Stimulated activated CD8-positive, alpha-beta memory T cell treated with anti-CD3 and anti-CD28 coated beads, Interleukin-2, amount 100 ng/mL, for 48 hours (primary cell): ENCODE measurements around the gene ASAP3.

ENCODE experiments used
- DNase-seq, 2 donors: peaks; one replicate each; pipeline ENCODE4 v3.0.0-alpha.2; 2020; ENCODE audit warnings: low read depth in 2 of 2

Gene ASAP3

DNA sequence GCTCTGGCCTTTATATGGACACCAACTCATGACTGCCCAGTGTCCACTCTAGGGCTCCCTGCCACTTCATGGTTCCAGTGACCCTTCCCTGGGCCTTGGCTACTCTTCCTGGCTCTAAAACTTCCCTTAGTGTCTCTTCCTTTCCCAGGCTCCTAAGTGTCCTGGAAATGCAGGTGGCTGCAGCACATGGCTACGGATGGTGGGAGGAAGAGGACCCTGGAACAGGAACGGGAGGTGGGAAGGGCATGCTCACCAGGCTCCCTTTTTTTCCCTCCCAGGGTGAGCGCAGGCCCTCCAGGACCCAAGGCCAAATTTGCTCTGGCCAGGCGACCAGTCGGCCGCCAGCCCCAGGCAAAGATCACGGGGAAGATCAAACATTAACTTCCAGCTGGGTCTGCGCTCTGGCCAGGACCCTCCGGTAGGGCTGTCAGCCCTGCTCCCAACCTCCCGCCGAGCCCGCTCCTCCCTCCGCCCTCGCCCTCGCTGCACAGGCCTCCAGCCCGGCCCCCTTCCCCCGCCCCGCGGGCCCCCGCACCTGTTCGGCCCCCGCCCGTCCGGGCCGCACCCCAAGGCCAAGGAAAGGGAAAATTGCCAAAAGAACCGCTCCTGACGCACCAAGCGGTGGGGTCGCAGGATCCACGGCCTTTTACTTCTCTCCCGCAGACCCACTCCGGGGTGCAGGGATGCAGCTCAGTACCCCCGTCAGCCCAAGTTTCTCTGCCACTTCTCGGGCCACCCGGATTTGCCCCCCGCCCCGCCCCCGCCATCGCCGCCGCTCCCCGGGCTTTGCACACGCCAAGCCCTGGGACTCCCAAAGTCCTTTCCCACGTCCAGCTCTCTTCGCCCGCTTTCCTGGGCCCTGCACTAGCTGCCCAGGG, 60.3 kb downstream of the ASAP3 start:
- no peak for DNase-seq

DNA sequence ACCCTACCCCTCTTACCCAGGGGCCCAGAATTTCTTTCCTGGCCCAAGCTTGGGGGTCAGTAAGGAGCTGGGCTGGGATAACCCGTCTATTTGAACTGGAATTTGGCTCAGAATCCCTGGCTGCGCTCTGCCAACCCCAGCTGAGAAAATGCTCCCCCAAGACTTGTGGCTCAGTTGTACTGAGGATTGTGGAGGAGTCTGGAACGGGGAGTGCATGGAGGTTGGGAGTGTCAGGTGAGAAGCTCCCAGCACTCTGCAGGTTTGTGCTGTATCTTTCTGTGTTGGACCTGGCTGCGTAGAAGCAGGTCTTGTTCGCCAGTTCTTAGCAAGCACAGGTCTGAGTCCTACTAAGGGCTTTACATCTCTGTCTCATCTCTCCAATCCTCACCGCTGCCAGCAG, 61.0 kb downstream of the ASAP3 start:
- DNase-seq = no peak

DNA sequence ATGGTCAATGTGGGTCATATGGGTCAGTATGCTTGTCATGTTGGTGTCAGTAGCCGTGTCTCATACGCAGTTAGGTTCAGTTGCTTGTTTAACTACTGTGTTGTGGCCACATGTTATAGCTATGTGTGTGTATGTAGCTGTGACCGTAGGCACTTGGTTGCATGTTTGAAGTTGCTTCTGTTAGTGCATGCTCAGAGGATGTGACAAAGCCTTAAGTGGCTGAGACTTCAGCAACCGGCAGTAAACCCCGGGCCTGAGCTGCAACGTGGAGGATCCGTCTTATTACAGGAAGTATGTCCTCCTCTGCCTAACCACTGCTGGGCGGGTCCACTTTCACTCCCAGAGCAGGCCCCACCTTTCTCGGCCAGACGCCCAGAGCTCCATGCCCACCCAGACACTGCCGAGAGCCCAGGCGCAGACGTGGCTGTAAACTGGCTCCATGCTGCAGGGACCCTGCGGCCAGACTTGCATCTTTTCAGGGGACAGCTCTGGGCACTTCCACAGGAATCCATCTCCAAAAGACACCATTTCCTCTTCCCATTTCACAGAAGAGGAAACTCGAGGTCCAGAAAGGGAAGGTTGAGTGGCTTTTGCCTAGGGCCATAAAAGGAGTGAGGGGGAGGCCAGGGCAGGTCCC, 61.6 kb downstream of the ASAP3 start:
- peak; percentile 18 to 21 for DNase-seq

DNA sequence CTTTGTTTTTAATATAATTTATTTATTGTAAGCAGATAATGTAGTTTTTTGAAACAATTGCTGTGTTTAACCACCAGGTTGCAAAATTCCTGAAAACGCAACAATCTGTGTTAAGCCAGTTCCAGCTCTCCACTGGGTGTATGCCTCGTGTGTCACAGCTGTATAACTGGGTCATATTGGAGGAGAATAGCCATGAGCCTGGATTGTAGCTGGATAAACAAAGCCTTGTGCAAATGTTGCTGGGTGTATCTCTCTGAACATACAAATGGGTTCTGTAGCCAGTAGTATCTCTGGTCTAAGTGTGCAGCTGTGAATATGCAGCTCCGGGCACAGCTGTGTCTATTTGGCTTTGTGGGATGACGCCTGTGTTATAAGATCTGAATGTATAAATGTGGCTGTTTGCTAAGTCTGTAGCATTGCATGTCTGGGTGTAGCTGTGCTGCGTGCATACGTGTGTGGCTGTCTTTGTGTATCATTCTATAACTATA, 62.2 kb downstream of the ASAP3 start:
- no peak for DNase-seq

DNA sequence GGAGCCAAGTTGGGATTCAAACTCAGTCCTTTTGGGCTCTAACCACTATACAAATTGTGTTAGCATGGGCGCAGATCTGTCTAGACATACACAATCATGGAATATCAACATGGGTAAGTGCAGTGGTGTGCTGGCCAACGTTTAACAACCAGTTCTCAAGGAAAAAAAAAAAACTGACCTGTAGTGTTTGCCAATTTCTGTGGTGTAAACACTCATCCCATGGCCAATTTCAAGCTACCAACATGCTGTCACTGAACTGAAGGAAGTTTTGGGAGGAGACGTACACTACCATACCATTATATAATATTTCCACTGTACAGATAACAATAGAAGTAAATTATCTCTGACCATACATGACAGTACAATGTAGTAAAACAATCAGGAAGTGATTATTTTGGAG, 62.6 kb downstream of the ASAP3 start:
- no peak for DNase-seq

DNA sequence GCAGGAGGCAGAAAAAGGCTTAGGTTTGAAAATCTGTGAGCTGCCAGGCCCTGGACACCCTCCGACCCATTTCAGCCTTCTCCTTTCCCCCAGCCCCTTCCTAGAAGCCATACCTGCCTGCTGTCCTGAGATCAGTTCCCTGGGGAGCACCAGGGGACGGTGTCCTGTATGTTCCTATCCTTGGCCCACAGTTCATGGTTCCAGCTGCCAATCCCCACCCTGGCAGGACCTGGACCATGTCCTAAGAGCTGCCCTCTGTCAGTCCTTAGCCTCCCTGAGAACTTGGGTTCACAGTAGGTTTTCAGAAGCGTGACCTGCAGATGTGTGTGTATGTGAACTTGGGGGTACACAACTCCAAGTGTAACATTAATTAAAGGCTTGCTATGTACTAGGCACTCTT, 63.2 kb downstream of the ASAP3 start:
- no peak for DNase-seq

DNA sequence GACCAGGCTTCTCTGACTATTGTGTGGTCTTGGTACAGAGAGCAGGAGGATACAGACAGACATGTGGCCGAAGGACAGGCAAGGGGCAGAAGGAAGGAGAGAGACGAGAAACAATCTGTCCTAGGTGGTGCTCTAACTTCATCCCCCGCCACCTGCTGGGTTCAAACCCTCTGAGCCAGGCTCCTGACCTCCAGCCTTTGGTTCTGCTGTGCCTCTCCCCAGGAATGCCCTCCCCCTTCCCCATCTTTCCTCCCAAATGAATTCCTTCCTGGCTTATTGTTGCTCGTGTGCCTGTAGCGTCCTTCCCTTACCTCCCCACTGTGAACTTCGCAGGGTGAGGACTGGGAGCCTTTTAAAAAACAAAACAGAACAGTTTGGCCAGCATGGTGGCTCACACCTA, 64.8 kb downstream of the ASAP3 start:
- DNase-seq = no peak

DNA sequence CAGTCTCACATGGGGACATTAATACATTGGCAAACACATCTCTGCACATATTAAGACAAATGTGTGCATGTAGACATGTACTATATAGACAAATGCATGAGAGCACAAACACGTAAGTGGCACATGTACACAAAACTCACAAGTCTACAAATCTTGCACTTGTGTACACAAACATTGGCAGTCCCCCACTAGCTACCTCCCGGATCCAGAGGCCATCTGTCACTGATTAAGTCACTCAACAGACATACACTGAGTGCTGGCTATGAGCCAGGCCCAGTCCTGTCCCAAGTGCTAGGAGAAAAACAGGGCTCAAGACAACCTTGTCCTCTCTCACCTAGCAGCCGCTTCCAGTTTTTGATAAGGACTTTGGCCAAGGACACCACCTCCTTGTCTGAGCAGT, 66.4 kb downstream of the ASAP3 start:
- DNase-seq = no peak

DNA sequence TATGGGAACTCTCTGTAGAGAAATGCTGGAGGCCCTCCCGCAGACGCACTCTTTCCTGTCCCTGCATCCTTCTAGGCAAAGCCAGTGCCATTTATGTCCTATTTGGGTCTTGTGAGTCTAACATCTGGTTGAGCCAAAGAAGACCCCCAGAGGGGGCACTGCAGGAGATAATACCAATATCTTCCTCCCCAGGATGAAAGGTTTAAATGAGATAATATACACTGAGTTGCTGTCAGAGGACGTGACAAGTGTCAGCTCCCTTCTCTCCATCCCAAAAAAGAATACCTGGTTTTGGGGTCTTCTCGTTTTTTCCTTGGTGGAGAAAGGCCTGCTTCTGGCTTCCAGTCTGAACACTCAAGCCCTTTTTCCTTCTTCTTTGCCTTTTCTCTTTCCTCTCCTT, 67.0 kb downstream of the ASAP3 start:
- no peak for DNase-seq

DNA sequence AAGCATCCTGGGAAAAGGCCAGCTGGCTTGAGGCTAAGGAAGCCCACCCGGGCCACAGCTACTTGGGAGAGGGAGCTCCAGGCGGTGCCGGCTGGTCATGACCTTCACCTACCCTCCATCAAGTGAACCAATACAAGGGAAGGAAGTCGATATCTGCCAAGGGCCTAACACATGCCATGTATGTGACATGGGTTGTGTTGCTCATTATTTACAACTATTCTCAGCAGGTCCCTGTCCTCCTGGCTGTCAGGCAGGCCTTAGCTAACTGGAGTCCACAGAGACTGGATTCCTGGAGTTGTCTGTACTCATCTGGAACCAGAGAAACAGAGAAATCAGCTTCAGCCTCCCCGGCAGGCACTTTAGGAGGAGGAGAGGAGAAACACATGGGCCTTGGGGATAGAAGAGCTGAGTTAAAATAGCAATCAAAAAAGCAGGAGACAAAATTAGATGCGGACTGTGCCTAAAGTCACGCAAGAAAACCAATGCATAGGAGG, 75.1 kb downstream of the ASAP3 start:
- DNase-seq = no peak

DNA sequence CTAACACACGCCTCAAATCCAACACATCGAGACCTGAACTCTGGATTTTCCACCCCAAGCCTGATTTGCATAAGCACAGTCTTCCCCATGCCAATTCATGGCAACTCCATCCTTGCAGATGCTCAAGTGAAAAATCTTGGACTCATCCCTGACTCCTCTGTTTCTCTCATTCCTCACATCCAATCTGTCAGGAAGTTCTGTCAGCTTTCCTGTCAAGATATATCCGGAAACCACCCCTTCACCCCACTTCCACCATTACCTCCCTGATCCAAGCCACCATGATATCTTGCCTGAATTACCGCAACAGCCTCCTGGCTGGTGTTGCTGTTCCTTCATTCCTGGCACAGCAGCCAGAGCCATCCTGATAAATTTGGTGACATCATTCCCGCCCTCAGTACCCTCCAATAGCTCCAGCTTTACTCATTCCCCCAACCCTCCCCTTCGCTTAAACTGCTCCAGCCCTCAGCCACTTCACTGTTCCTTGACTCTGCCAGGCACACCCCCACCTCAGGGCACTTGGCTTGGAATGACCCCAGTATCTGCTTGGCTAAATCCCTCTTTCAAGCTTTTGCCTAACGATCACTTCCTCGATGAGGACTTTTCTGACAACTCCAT, 76.9 kb downstream of the ASAP3 start:
- no peak for DNase-seq

DNA sequence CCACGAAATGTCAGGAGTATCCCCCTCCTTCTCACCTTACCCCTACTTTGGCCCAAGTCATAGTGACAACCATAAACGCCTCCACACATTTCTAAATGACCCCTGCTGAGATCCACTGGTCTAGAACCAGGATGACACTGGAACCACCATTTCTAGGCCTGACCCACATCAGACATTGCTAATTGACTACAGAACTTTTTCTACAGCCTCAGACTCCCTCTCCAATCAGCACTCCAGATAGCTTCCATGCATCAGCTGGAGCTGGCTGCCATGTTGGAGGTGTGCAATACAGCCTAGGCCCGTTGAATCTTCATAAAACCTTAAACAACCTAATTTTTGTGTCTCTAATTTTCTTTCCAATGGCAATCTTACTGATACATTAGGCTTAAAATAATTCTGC, 78.0 kb downstream of the ASAP3 start:
- no peak for DNase-seq

DNA sequence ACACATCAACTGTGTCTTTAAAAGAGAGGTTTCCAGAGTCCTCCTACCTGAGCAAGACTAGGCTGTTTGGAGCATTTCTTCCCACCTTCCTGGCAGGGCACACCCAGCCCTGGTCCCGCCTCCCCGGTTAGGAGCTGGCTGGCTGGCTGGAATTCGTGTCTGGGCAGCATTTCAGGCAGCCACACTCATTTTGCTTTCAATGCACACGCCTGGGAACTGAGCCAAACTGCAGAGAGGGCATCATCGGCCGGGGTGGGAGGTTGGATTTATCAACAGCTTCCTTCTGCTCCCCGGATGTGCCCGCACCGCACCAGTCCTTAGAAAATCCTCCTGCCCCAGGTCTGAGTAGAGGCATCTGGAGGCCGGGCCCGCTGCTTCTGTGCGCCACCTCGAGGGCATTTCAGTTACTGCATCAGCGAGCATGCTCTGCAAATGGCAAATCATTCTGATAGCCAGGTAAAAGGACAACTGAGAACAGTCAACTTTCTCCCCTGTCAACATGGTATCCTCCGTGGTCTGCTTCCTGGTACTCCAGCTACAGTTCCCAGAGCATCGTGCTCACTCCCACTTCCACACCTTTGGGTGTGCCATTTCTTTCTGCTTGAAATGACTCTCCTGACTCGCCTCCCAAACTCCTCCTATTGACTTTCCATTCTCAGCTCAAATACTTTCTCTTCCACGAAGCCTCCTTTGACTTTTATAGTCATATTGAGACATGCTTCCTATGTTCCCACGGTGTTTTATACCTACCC, 80.1 kb downstream of the ASAP3 start:
- DNase-seq = peak; percentile 73 to 90

DNA sequence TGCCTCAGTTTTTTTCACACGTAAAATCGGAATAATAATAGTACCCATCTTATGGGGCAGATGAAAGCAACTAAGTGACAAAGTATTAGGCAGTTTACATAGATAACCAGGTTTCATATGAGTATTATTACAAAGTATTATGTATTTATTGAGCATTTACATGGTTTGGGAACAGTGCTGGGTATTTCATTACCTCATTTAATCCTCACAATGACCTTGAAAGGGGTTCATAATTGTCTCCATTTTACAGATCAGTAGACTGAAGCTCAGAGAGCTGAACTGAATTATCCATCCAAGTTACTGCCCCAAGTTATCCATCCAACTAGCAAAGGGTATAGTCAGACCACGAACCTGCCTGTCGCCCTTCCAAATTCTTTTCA, 80.6 kb downstream of the ASAP3 start:
- no peak for DNase-seq

DNA sequence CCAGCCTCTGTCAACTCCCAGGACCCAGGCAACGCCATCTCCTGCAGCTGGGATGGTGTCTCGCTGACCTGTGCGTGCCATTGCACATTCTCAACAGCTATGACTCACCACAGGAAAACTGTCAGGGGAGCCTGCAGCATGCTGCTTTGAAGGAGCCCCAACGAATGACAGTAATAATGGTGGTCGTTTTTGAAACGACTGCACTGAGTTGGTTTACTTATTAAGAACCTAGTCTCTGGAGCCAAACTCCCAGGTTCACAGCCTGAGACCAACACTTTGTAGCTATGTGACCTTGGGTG, 81.0 kb downstream of the ASAP3 start:
- DNase-seq = no peak

DNA sequence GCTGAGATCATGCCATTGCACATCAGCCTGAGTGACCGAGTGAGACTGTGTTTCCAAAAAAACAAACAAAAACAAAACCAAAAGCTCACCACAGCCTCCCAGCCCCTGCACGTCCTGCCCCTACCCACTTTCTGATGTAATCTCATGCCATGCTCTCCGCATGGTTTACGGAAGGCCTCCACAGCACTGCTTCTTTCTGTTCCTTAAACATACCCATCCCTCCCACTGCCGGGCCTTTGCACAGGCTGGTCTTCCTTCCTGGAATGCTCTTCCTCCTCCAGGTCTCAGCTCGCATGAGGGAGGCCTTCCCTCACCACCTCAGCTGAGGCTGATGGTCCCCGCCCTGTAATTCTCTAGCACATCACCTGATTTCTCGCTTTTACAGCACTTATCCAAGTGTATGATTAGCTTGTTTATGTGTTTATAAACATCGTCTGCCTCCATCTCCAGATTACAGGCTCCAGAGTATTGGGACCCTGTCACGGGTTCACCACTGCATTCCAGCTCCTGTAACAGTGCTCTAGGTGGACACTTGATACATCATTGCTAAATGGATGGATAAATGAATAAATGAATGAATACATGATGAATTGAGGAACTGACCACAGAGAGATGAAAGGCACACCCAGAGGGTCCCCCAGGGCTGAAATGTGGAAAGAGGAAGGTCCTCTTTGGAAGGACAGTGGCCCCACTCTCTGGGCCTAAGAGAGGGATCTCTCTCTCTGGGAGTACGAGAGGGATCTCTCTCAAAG, 81.5 kb downstream of the ASAP3 start:
- no peak for DNase-seq

DNA sequence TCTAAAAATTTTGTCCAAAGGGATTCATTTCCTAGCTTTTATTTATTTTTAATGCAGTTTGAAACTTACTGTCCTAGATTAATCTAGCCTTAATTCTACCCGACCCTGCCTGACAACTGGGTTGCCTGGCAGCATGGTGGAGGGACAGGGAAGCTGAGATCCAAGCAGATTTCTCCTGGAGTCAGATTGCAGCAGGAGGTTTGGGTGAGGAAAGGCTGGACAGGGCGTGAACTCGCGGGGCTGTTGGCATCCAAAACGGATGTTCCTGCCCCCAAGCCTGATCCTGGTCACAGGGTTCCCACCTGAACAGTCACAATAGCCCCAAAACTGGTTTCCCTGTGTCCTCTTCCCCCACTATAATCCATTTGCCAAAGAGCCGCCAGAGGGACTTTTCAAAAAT, 82.7 kb downstream of the ASAP3 start:
- DNase-seq = no peak

DNA sequence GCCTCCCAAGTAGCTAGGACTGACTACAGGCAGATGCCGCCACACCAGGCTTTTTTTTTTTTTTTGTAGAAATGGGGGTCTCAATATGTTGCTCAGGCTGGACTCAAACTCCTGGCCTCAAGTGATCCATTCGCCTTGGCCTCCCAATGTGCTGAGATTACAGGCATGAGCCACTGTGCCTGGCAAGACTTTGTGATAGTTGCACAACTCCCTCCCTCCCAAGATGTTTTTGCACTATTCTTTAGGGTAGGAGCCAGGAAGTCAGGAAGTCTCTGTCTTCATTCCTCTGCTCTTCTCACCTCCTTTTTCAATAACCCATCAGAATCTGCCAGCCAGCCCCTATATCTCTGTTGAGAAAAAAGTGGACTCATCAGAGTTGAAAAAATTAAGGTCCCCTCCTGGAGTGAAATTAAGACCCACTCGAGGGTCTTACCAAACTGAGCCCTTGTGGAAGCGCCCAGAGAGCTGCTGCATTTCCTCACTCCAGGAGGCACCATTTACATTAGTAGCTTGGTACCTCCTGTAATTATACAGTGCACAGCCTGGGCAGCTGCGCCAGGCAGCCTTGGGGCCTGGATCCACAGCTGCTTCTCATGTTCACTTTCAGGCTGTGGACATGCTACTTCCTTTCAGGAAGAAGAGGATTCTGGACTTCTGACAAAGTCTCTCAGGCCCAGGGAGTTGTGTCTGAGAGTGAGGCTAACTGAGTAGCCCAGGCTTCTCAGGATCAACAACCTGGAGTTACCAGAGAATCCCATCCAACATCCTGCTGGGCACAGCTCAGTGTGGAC, 83.5 kb downstream of the ASAP3 start:
- DNase-seq = no peak

DNA sequence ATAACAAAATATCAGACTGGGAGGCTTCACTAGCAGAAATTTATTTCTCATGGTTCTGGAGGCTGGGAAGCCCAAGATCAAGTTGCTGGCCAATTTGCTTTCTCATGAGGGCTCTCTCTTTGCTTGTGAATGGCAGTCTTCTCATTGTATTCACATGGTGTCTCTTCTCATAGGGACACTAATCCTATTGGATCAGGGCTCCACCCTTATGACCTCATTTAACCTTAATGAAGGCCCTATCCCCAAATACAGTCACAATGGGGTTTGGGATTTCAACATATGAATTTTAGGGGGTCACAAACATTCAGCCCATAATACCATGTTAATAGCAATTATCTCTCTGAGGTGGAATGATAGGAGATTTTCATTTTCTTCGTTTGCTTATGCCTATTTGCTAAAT, 84.8 kb downstream of the ASAP3 start:
- DNase-seq = no peak

DNA sequence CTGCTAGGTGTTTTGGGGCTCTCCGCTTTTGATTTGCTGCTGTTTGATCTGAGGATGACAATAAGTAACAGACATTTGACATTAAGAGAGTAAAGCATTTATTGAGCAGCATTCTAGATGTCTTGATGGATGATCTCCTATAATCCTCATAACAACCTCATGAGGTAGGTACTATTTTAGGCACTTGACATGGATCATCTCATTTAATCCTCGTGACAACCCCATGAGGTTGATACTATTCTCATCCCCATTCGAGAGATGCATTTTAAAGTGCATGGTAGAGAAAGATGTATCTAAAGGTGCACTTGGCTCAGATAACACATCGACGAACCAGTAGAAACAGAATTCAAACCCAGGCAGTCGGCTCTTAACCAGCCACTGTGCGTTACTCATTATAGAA, 86.1 kb downstream of the ASAP3 start:
- no peak for DNase-seq

DNA sequence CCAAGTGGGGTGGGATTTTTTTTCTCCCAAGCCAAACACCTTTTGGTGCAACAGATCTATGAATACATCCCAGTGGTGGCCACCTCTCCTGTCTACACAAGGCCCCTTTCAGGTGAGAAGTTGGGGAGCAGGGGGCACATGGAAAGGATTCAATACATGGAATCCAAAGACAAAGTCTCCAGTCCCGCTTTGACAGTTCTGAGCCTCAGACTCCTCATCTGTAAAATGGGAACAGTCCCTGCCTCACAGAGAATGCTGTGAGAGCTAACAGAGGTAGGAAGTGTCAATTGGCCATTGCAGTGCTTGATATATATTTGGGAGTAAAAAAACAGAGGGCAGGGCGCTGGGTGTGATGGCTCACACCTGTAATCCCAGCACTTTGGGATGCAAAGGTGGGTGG, 87.6 kb downstream of the ASAP3 start:
- no peak for DNase-seq
